GM10266 (cell line): ENCODE measurements around the gene TLCD5.

Source experiments
- DNase-seq: peaks from one replicate; pipeline ENCODE4 v3.0.0; 2012; ENCODE audit errors: extremely low spot score
- CTCF ChIP-seq: IDR thresholded peaks from 2 replicates; pipeline ENCODE4 v1.5.1; 2012; ENCODE audit warnings: mild to moderate bottlenecking, low read depth; ENCODE audit not compliant: control insufficient read depth, insufficient read depth; ENCODE audit errors: missing control alignments

Gene TLCD5

GRCh38 chr11:120308081-120308480 is 17.0 kb upstream of the TLCD5 start:
- no peak for TF ChIP-seq CTCF
- no peak for DNase-seq

- DNase-seq: no peak
- TF ChIP-seq CTCF: no peak
Measured at GRCh38 chr11:120310870-120311269, 14.2 kb upstream of the TLCD5 start.

- no peak for DNase-seq
- TF ChIP-seq CTCF: no peak
Measured at GRCh38 chr11:120314861-120315260, 10.2 kb upstream of the TLCD5 start.

GRCh38 chr11:120316880-120317688 is 8.0 kb upstream of the TLCD5 start:
- no peak for TF ChIP-seq CTCF
- no peak for DNase-seq

GRCh38 chr11:120317689-120318480 is 7.2 kb upstream of the TLCD5 start:
- no peak for DNase-seq
- TF ChIP-seq CTCF: no peak

- DNase-seq: no peak
- no peak for TF ChIP-seq CTCF
Measured at GRCh38 chr11:120318906-120319305, 6.2 kb upstream of the TLCD5 start.

- no peak for DNase-seq
- no peak for TF ChIP-seq CTCF
Measured at GRCh38 chr11:120326228-120326627, 1.1 kb downstream of the TLCD5 start.
